HG03159 (cell line): ENCODE results near the gene TEKT1.
"Not testable (repeated sequence)": the region's sequence is repeated elsewhere in the genome, so short reads cannot be mapped to it uniquely, and the experiment has no call there.

ENCODE experiments used
- ATAC-seq: cut with Tn5 transposase; IDR thresholded peaks from one replicate; pipeline ENCODE4 v1.9.1; 2021; ENCODE audit warnings: mild to moderate bottlenecking, moderate library complexity; ENCODE audit not compliant: unreplicated experiment

Gene TEKT1

GRCh38 chr17:6816368-6816767 is 15.2 kb downstream of the TEKT1 start:
- ATAC-seq: not testable (repeated sequence)

- ATAC-seq: no peak
These were observed 15.8 kb downstream of the TEKT1 start for GRCh38 chr17:6815775-6816174.

GRCh38 chr17:6812295-6812694 is 19.2 kb downstream of the TEKT1 start:
- no peak for ATAC-seq

- no peak for ATAC-seq
These were observed 20.0 kb downstream of the TEKT1 start for GRCh38 chr17:6811510-6811909.

- ATAC-seq: no peak
These were observed 31.0 kb downstream of the TEKT1 start for GRCh38 chr17:6800422-6801027.

GRCh38 chr17:6799738-6800137 is 31.8 kb downstream of the TEKT1 start:
- no peak for ATAC-seq

GRCh38 chr17:6797718-6798351 is 33.7 kb downstream of the TEKT1 start:
- ATAC-seq: no peak

- no peak for ATAC-seq
These were observed 34.5 kb downstream of the TEKT1 start for GRCh38 chr17:6796887-6797490.

GRCh38 chr17:6796017-6796886 is 35.3 kb downstream of the TEKT1 start:
- no peak for ATAC-seq

GRCh38 chr17:6793748-6794493 is 37.6 kb downstream of the TEKT1 start:
- ATAC-seq: no peak

GRCh38 chr17:6789146-6789545 is 42.4 kb downstream of the TEKT1 start:
- no peak for ATAC-seq

GRCh38 chr17:6787081-6787693 is 44.3 kb downstream of the TEKT1 start:
- no peak for ATAC-seq

- no peak for ATAC-seq
These were observed 44.9 kb downstream of the TEKT1 start for GRCh38 chr17:6786618-6787017.

- ATAC-seq: no peak
These were observed 49.3 kb downstream of the TEKT1 start for GRCh38 chr17:6782244-6782643.

- no peak for ATAC-seq
These were observed 50.6 kb downstream of the TEKT1 start for GRCh38 chr17:6780886-6781285.

- ATAC-seq: no peak
These were observed 51.5 kb downstream of the TEKT1 start for GRCh38 chr17:6780001-6780400.

- no peak for ATAC-seq
These were observed 52.1 kb downstream of the TEKT1 start for GRCh38 chr17:6779411-6779810.

- ATAC-seq: no peak
These were observed 55.6 kb downstream of the TEKT1 start, which contains the start of gene FBXO39 for GRCh38 chr17:6775871-6776405. Gene FBXO39 (plus strand): TSS chr17:6776215. CDS start chr17:6779869, 3,654 bp downstream.

- ATAC-seq: not testable (repeated sequence)
These were observed 56.6 kb downstream of the TEKT1 start for GRCh38 chr17:6774906-6775305.

- no peak for ATAC-seq
These were observed 59.5 kb downstream of the TEKT1 start for GRCh38 chr17:6772016-6772415.
